GM18861 (cell line): ENCODE measurements around the gene ZFYVE19.

ENCODE experiments used
- ATAC-seq: cut with Tn5 transposase; IDR thresholded peaks from one replicate; pipeline ENCODE4 v1.9.1; 2021; ENCODE audit not compliant: unreplicated experiment

Gene ZFYVE19

GRCh38 chr15:40812721-40813425, 6.0 kb downstream of the ZFYVE19 start:
- ATAC-seq, result no peak

GRCh38 chr15:40815042-40815698, 8.3 kb downstream of the ZFYVE19 start:
- no peak for ATAC-seq

DNA sequence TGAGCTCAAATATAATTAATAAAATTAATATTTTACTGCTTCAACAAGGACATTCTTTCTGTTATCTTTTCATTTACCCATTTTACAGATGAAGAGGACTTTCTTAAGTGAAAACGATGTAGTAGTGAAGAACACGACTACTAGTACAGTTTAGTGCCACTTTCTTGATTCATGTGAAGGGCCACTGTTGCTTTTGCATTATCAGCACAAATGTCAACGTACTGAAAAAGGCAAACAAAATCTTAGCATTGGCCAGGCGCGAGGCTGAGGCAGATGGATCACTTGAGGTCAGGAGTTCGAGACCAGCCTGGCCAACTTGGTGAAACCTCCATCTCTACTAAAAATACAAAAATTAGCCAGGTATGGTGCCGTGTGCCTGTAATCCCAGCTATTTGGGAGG, 12.2 kb downstream of the ZFYVE19 start:
- no peak for ATAC-seq

GRCh38 chr15:40821195-40821594, 14.3 kb downstream of the ZFYVE19 start:
- no peak for ATAC-seq

GRCh38 chr15:40823572-40824343, 16.9 kb downstream of the ZFYVE19 start:
- no peak for ATAC-seq

DNA sequence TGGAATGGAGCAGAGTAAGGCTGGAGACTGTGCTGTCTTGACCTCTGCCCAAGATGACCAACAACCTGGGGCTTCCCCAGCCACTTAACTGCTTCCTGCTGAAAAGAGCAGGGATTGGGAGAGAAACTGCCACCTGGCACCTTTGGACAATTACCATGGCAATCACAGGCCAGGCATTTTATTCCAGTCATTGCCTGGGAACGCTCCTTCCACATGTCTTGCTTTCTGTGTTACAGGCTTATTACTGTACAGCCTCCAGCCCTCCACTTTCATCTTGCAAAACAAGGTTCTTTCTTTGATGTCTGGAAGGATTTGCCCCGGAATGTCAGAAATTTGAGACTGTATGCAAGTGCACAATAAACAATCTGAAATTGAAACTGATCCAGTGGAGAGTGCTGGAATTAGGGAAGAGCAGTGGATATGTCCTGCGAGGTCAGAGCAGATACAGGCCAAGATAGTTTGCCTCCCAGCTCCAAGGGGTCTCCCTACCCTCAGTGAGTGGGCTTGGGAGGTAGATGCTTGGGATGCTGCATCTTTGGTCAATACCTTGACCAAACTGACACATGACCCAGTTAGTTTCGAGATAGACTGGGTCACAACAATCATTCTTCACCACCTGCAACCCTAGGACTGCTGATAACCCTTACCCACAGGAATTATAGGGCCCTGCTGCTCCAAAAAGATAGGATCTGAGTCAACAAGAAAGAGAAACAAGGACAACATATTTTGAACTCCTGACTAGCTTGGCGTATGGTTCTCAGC, 19.0 kb downstream of the ZFYVE19 start:
- ATAC-seq, result no peak

- ATAC-seq, result no peak
Measured at GRCh38 chr15:40826423-40827075, 19.7 kb downstream of the ZFYVE19 start.

- ATAC-seq, result no peak
Measured at GRCh38 chr15:40828447-40829036, 21.7 kb downstream of the ZFYVE19 start, which contains the start of gene PPP1R14D. TSS of gene PPP1R14D (minus strand) at chr15:40828708. CDS start at chr15:40828641, 67 bp downstream.

- no peak for ATAC-seq
Measured at GRCh38 chr15:40829115-40829514, 22.2 kb downstream of the ZFYVE19 start.

DNA sequence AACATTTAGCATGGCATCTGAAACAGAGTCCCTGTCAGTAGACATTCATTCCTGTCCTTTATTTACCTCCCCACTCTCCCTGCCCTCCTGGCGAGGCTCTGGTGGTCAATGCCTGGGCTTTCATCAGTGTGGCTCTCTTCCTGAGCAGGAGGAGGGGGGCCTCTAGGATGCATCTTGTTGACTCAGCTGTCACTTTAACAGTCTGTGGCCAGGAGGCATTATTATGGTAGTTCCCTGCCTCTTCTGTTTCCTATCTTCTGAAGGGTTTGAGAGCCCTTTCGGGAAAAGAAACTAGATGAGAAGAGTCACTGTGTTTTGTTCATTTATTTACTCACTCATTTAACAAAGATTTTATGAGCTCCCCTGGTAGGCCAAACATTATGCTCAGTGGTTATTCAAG, 24.0 kb downstream of the ZFYVE19 start:
- no peak for ATAC-seq

DNA sequence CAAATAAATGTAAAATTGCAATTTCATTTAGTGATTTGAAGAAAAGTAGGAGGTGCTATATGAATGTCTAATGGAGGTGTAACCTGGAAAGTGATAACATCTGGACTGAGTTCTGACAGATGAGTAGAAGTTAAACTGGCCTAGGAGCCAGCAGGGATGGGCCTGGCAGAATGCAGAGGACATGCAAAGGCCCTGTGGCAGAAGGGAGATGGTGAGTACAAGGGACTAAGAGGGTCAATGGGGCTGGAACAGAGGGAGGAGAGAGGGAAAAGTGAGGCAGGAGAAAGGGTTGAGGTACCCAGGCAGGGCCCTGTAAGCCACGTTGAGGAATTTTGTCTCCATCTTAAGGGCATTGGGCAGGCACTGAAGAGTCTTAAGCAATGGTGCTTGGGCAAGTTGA, 25.0 kb downstream of the ZFYVE19 start:
- ATAC-seq, result no peak

DNA sequence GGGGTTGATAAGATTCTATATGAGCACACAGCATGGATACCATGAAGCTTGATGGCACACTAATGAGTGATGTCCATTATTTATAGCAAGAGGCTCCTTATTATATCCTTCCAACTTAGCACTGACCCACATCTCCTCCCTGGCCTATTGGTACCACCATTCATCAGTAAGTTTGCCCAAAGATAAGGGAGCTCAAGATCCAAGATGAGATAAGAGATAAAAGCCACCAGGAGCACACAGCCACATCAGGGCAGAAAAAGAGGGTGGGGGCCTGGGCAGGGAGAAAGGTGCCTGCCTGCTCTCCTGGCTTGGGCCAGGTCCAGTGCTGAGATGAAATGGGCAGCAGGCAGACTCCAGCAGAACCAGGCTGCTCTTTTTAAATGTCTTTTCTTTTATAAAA, 26.0 kb downstream of the ZFYVE19 start:
- ATAC-seq, result no peak

GRCh38 chr15:40836020-40836419, 29.1 kb downstream of the ZFYVE19 start:
- no peak for ATAC-seq

GRCh38 chr15:40838756-40839155, 31.9 kb downstream of the ZFYVE19 start:
- no peak for ATAC-seq

GRCh38 chr15:40841741-40842140, 34.9 kb downstream of the ZFYVE19 start:
- ATAC-seq, result no peak

- no peak for ATAC-seq
Measured at GRCh38 chr15:40843261-40843884, 36.5 kb downstream of the ZFYVE19 start.

DNA sequence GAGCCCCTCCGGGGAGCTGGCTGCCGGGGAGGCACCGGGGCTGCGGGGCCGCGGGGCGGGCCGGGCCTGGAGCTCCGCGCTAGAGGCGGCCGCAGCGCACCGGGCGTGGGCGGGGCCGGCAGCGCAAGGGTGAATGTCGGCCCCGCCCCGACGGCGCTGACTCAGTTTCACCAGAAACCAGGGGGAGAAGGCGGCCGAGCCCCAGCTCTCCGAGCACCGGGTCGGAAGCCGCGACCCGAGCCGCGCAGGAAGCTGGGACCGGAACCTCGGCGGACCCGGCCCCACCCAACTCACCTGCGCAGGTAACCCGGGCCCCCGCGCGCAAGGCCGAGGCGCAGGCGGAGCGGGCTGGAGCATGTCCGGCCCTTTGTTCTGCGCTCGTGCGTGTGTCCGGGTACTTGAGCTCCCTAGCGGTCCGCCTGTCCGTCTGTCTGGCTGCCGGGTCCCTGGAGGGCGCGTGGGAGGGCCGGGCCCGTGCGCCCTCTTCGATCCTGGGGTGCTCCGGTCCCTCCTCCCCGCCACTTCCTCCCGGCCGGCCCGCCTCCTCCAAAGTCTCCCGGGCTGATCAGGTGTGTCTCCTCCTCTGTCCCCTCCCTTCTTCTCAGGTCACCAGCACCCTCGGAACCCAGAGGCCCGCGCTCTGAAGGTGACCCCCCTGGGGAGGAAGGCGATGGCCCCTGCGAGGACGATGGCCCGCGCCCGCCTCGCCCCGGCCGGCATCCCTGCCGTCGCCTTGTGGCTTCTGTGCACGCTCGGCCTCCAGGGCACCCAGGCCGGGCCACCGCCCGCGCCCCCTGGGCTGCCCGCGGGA, 37.2 kb downstream of the ZFYVE19 start, which contains the start of gene SPINT1:
Gene SPINT1 (plus strand): TSS at position 164 of the 811 bp plus-strand sequence. CDS start 507 bp downstream, at position 671.
- ATAC-seq, result no peak

DNA sequence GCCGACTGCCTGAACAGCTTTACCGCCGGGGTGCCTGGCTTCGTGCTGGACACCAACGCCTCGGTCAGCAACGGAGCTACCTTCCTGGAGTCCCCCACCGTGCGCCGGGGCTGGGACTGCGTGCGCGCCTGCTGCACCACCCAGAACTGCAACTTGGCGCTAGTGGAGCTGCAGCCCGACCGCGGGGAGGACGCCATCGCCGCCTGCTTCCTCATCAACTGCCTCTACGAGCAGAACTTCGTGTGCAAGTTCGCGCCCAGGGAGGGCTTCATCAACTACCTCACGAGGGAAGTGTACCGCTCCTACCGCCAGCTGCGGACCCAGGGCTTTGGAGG, 37.8 kb downstream of the ZFYVE19 start:
- ATAC-seq, result no peak

- ATAC-seq, result no peak
Measured at GRCh38 chr15:40845036-40845435, 38.1 kb downstream of the ZFYVE19 start.
